Endodermal cell (in vitro differentiated cells): ENCODE results near the gene SMC6. TPM values are rescaled to one million over a fixed set of nuclear protein-coding genes. Genes with fewer than 3 reads are reported as not detected.

Experiments
- DNase-seq: peaks from one replicate; pipeline ENCODE4 v3.0.0-alpha.2; 2017
- H3K27ac ChIP-seq: 2 replicates; pipeline ENCODE4 v1.5.1; 2013; ENCODE audit warnings: mild to moderate bottlenecking, low read depth, low read length, moderate library complexity
- H3K27me3 ChIP-seq: 2 replicates; pipeline ENCODE4 v1.6.1; 2013; ENCODE audit warnings: mild to moderate bottlenecking, low read length, moderate library complexity; ENCODE audit not compliant: insufficient read depth, control insufficient read depth, poor library complexity, severe bottlenecking
- H3K36me3 ChIP-seq: 2 replicates; pipeline ENCODE4 v1.7.0; 2013; ENCODE audit warnings: mild to moderate bottlenecking, low read length, moderate library complexity; ENCODE audit not compliant: control insufficient read depth, insufficient read depth
- H3K4me1 ChIP-seq: one replicate; pipeline ENCODE4 v1.7.0; 2013; ENCODE audit warnings: low read length; ENCODE audit not compliant: control insufficient read depth, insufficient read depth
- H3K4me3 ChIP-seq: 2 replicates; pipeline ENCODE4 v1.5.1; 2013; ENCODE audit warnings: mild to moderate bottlenecking, low read length, moderate library complexity
- H3K9ac ChIP-seq: 2 replicates; pipeline ENCODE4 v1.6.1; 2013; ENCODE audit warnings: mild to moderate bottlenecking, low read length, moderate library complexity; ENCODE audit not compliant: poor library complexity, severe bottlenecking; ENCODE audit errors: extremely low read depth
- H3K9me3 ChIP-seq: 2 replicates; pipeline ENCODE4 v1.6.1; 2013; ENCODE audit warnings: mild to moderate bottlenecking, low read length, moderate library complexity; ENCODE audit not compliant: control insufficient read depth
- H3K27ac Mint-ChIP-seq: 2 replicates; pipeline ENCODE4 v1.8.0; 2020; ENCODE audit warnings: mixed read lengths
- H3K27me3 Mint-ChIP-seq: 2 replicates; pipeline ENCODE4 v1.8.0; 2021; ENCODE audit warnings: mild to moderate bottlenecking, mixed read lengths; ENCODE audit not compliant: insufficient read depth
- H3K36me3 Mint-ChIP-seq: 2 replicates; pipeline ENCODE4 v1.8.0; 2020; ENCODE audit warnings: low read depth, mixed read lengths
- H3K4me1 Mint-ChIP-seq: 2 replicates; pipeline ENCODE4 v1.8.0; 2020; ENCODE audit warnings: mixed read lengths
- H3K4me3 Mint-ChIP-seq: 2 replicates; pipeline ENCODE4 v1.8.0; 2020; ENCODE audit warnings: mild to moderate bottlenecking, moderate library complexity, mixed read lengths
- H3K9me3 Mint-ChIP-seq: 2 replicates; pipeline ENCODE4 v1.8.0; 2020; ENCODE audit warnings: mild to moderate bottlenecking, mixed read lengths
- CTCF ChIP-seq: fragments of 200-600 bp; sonication (generic); conservative IDR thresholded peaks from 2 replicates; pipeline ENCODE4 v1.5.0; 2021; ENCODE audit warnings: antibody characterized with exemption, mild to moderate bottlenecking
- WGBS, 2 experiments: methylation state at CpG; one replicate each; pipeline versions ENCODE4 v1.1.5 to v1.1.7; 2013; ENCODE audit warnings: missing lambda C conversion rate in 2 of 2, mixed read lengths in 1 of 2; ENCODE audit not compliant: insufficient coverage in 1 of 2, insufficient read length in 1 of 2; 5-methylcytosine and 5-hydroxymethylcytosine counted together
- total RNA-seq, 2 donors: library from RNA; stranded (reverse); fragmentation: NEBNext Ultra II Directional in 1 of 2; extraction: Animal tissue kit (Norgen Biotek cat#: 25700) in 1 of 2; gene quantifications; 2 replicates in 1 of 2; 3 replicates in 1 of 2; pipeline ENCODE4 v1.2.1, GENCODE V29; 2021

Gene SMC6
- total RNA-seq, 2 donors from 2014 or later: 38.3 to 48.3 TPM

- Mint-ChIP-seq H3K4me3 (no peak overlapping the region), H3K27ac (no peak overlapping the region), H3K27me3 (no peaks in the 10 kb centered on the region), H3K4me1 (peaks cover 7% of the 10 kb centered on the region), H3K9me3 (no peaks in the 10 kb centered on the region), H3K36me3 (no peaks in the 10 kb centered on the region)
- 93 to 95% methylated on average over 2 to 7 of the region's 7 CpGs for WGBS, 2 experiments
- Histone ChIP-seq H3K4me1 (no peaks in the 10 kb centered on the region), H3K4me3 (no peak overlapping the region), H3K9me3 (no peaks in the 10 kb centered on the region), H3K36me3 (no peaks in the 10 kb centered on the region), H3K27me3 (no peaks in the 10 kb centered on the region), H3K27ac (no peak overlapping the region), H3K9ac (no peak overlapping the region)
- TF ChIP-seq CTCF: no peak
- no peak for DNase-seq
Measured at GRCh38 chr2:17638196-17638743, 115.3 kb downstream of the SMC6 start.

GRCh38 chr2:17637131-17637906 is 116.3 kb downstream of the SMC6 start:
- Mint-ChIP-seq H3K9me3 (no peaks in the 10 kb centered on the region), H3K27ac (no peak overlapping the region), H3K36me3 (no peaks in the 10 kb centered on the region), H3K27me3 (no peaks in the 10 kb centered on the region), H3K4me3 (no peak overlapping the region), H3K4me1 (peaks cover 7% of the 10 kb centered on the region)
- no peaks in the 10 kb centered on the region for H3K36me3 ChIP-seq
- H3K9me3 ChIP-seq: no peaks in the 10 kb centered on the region
- H3K27ac ChIP-seq: peak overlapping the region; percentile 91
- no peak overlapping the region for H3K4me3 ChIP-seq
- DNase-seq: no peak
- no peaks in the 10 kb centered on the region for H3K4me1 ChIP-seq
- H3K9ac ChIP-seq: no peak overlapping the region
- 91 to 96% methylated on average over 5 to 8 of the region's 8 CpGs for WGBS, 2 experiments
- TF ChIP-seq CTCF: no peak
- H3K27me3 ChIP-seq: no peaks in the 10 kb centered on the region

GRCh38 chr2:17636257-17636656 is 117.4 kb downstream of the SMC6 start:
- no peaks in the 10 kb centered on the region for H3K36me3 Mint-ChIP-seq
- no peak overlapping the region for H3K27ac Mint-ChIP-seq

More at GRCh38 chr2:17636257-17636656, 117.4 kb downstream of the SMC6 start:
- Histone ChIP-seq H3K27me3 (no peaks in the 10 kb centered on the region), H3K4me1 (no peaks in the 10 kb centered on the region), H3K27ac (no peak overlapping the region), H3K36me3 (no peaks in the 10 kb centered on the region), H3K9me3 (no peaks in the 10 kb centered on the region), H3K4me3 (no peak overlapping the region), H3K9ac (no peak overlapping the region)
- Mint-ChIP-seq H3K4me1 (peaks cover 7% of the 10 kb centered on the region), H3K4me3 (no peak overlapping the region), H3K27me3 (no peaks in the 10 kb centered on the region), H3K9me3 (no peaks in the 10 kb centered on the region)
- no peak for DNase-seq
- WGBS, 2 experiments: 91 to 93% methylated on average over 3 of the region's 3 CpGs
- TF ChIP-seq CTCF: no peak
